NCI-H1092 treated with DMSO at 0.1 percent for 48 hours (cell line): ENCODE results near the gene C4orf33.

ENCODE experiments used
- DNase-seq: peaks from one replicate; lab custom pipeline; 2025; lab: John Stamatoyannopoulos, UW

The C4orf33 gene

DNA sequence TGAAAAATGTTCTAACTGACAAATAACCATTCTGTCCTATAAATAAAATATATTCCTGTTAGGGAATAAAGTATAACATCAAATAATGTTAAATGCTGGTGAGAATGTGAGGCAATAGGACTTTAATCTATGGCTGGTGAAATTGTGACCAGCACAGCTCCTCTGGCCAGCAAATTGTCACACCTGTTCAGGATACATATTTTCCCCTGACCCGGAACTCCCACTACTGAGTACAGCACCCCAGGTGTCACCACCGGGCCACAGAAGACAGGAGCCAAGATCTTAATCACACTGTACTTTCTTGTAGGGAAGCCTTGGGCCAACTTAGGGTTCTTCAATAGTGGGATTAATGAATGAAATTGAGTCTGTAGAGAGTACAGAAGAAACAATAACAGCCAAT is 33.2 kb downstream of the C4orf33 start:
- no peak for DNase-seq

GRCh38 chr4:129131343-129131742 is 35.4 kb downstream of the C4orf33 start:
- DNase-seq: no peak

GRCh38 chr4:129136433-129136832 is 40.5 kb downstream of the C4orf33 start:
- DNase-seq: no peak

- peak; percentile 10 for DNase-seq
Measured at GRCh38 chr4:129138810-129139496, 43.0 kb downstream of the C4orf33 start.

GRCh38 chr4:129140521-129140920 is 44.6 kb downstream of the C4orf33 start:
- DNase-seq: peak; percentile 1

DNA sequence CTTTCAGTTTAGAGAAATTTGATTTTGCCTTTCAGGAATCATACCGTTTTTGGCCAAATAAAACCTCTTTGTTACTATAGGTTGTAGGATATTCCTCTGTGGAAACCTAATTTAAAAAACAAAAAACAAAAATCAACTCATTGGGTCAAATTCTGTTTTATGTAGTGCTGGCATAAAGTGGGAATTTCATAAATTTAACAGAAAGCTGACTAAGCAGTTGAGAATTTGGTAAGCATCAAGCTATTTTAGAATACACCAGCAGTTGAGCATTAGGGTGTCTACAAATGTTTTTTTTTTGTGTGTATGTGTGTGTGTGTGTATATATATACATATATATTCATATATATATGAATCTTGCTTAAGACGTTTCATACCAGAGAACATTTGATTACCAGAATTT is 47.4 kb downstream of the C4orf33 start:
- DNase-seq: no peak

GRCh38 chr4:129144755-129145206 is 48.8 kb downstream of the C4orf33 start:
- DNase-seq: no peak

DNA sequence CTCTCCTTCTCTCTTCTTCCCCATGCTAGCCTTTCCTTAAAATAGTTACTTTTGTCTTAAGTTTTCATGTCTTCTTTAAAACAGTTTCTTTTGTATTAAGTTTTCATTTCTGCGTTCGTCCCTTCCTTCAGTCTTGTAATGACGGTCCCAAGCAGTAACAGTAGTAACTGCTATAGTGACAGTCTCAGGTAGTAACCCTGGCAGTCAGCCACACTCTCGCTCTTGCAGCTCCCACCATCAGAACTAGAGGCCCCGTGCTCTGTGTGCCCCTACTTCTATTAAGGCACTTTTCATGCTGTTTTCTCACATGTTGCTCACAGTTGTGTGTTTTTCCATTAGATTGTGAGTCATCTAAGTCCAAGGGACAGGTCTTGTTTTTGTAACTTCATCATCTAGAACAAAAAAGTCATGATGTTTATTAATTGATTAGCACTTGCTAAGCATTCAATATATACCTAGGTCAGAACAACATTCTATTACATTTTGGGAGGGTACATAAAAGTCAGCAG is 49.3 kb downstream of the C4orf33 start:
- DNase-seq: no peak

DNA sequence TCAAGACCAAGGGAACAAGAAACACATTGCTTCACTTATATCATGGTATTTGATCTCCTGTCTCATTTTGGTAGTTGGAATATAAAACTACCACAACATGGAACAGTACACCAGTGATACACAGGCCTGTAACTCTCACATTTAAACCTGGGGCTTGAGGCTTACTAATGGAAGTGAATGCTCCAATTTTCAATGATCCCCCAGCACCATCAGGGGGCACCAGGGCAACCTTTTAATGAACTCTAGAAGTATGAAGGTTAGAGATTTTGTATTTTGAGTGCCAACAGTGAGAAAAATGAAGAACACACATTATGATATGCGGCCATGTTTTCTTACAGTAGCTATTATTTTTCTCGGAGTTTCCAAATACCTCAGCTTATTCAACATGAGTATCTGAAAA is 50.7 kb downstream of the C4orf33 start:
- DNase-seq: no peak

DNA sequence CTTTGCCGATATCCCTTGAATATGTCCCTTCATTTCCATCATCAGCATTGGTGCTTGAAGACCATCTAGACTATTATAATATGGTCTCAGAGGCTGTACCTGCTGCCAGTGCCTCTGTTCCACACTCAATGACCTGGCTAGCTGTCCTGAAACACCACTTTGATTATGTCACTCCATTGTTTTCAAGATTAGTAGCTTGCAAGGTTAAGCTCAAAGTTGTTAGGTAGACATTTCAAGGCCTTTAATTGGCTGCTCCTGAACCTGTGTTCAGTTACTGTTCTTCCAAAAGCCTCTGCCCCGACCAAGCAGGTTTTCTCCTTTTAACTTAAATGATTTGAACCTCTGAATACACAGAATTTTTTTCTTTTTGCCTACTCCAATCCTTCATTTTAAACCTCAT is 52.9 kb downstream of the C4orf33 start:
- DNase-seq: no peak

DNA sequence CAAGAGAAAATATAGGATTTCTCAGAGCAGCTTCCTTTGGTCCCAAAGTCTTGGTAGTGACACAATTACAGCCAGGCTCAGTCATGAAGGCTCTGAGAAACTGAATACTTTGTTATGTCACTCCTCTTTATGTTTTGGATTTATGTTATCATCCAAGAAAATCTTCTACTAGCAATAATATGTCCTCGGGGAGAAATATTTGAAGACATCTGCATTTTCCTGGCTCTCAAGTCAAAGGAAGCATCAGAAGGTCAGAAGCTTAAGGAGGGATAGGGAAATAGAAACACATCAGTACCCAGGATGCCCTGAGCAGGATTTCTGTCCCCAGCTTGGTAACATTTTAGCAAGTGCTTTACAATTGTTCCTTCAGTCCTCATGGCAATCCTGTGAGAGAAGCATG is 54.0 kb downstream of the C4orf33 start:
- DNase-seq: no peak

DNA sequence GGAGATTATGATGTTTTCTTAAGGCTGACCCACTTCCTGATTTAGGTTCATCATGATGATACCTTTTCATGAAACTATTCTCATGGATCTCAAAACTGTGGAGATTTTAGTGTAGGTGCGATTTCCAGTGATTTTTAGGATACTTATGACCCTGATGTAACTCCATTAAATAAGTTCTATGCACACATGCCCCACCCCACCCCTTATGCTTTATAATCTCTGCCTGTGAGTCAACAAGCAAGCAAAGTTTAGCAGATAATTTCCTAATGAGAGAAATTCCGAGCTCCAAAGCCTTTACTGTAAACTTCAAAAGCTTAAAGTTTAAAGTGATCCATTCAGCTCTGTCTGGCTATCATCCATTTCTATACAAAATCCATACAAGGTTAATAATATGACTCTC is 56.4 kb downstream of the C4orf33 start:
- no peak for DNase-seq

- DNase-seq: no peak
Measured at GRCh38 chr4:129153700-129154099, 57.7 kb downstream of the C4orf33 start.

DNA sequence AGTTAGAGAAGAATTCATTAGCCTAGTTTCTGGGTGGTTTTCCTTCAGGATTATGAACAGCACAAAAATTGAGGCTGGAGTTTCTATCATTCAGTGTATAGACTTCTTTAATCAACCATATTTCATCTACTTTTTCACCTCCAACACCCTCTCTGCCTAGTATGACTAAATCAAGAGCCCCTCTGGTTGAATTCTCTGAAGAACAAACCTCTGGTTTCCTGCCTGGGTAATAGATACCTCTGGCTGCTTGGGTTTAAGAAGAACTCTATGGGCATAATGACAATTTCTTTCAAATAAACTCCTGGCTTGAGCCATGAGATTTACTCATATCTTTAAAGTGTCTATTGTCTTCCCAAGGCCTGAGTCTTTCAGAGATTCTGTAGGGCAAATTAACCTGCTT is 66.5 kb downstream of the C4orf33 start:
- no peak for DNase-seq

GRCh38 chr4:129163427-129163826 is 67.5 kb downstream of the C4orf33 start:
- no peak for DNase-seq

DNA sequence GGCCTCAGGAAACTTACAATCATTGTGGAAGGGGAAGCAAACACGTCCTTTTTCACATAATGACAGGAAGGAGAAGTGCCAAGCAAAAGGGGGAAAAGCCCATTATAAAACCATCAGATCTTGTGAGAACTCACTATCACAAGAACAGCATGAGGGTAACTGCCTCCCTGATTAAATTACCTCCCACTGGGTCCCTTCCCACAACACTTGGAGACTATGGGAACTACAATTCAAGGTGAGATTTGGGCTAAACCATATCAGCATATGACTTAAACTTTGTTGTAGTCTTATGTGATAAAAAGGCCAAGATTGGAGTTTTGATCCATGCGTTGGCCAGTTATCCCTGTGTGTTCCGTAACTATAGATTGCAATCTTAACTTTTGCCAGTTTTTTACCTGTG is 68.3 kb downstream of the C4orf33 start:
- no peak for DNase-seq
